GM21723 (cell line): Measurements from ENCODE around the gene IGSF6.
"Not testable (repeated sequence)": the region's sequence is repeated elsewhere in the genome, so short reads cannot be mapped to it uniquely, and the experiment has no call there.

Source experiments
- ATAC-seq: cut with Tn5 transposase; IDR thresholded peaks from one replicate; pipeline ENCODE4 v1.9.1; 2021; ENCODE audit warnings: mild to moderate bottlenecking, moderate library complexity; ENCODE audit not compliant: unreplicated experiment

Gene IGSF6

GRCh38 chr16:21654466-21654865 is 2.1 kb upstream of the IGSF6 start:
- no peak for ATAC-seq

- no peak for ATAC-seq
Observed at GRCh38 chr16:21653571-21653970, 1.2 kb upstream of the IGSF6 start.

- no peak for ATAC-seq
Observed at GRCh38 chr16:21651515-21651914, 893 bp downstream of the IGSF6 start.

- ATAC-seq, result no peak
Observed at GRCh38 chr16:21650521-21650920, 1.9 kb downstream of the IGSF6 start.

- not testable (repeated sequence) for ATAC-seq
Observed at GRCh38 chr16:21649826-21650406, 2.5 kb downstream of the IGSF6 start.

GRCh38 chr16:21647562-21648164 is 4.7 kb downstream of the IGSF6 start:
- peak; percentile 8 for ATAC-seq

- peak; percentile 80 for ATAC-seq
Observed at GRCh38 chr16:21646721-21647561, 5.5 kb downstream of the IGSF6 start.

- ATAC-seq, result no peak
Observed at GRCh38 chr16:21646091-21646490, 6.3 kb downstream of the IGSF6 start.

GRCh38 chr16:21645261-21645721 is 7.1 kb downstream of the IGSF6 start:
- peak; percentile 38 for ATAC-seq

- ATAC-seq, result no peak
Observed at GRCh38 chr16:21644674-21645073, 7.7 kb downstream of the IGSF6 start.

GRCh38 chr16:21643785-21644184 is 8.6 kb downstream of the IGSF6 start:
- no peak for ATAC-seq

GRCh38 chr16:21642861-21643260 is 9.5 kb downstream of the IGSF6 start:
- ATAC-seq, result no peak

- ATAC-seq, result no peak
Observed at GRCh38 chr16:21641916-21642315, 10.5 kb downstream of the IGSF6 start.

- no peak for ATAC-seq
Observed at GRCh38 chr16:21639493-21639892, 12.9 kb downstream of the IGSF6 start.

- ATAC-seq, result no peak
Observed at GRCh38 chr16:21638573-21638975, 13.8 kb downstream of the IGSF6 start.

GRCh38 chr16:21637032-21637968 is 15.1 kb downstream of the IGSF6 start:
- ATAC-seq, result no peak

GRCh38 chr16:21635694-21636093 is 16.7 kb downstream of the IGSF6 start:
- ATAC-seq, result not testable (repeated sequence)

GRCh38 chr16:21634216-21634615 is 18.2 kb downstream of the IGSF6 start:
- no peak for ATAC-seq

GRCh38 chr16:21631951-21632575 is 20.3 kb downstream of the IGSF6 start:
- ATAC-seq, result not testable (repeated sequence)

GRCh38 chr16:21631376-21631775 is 21.0 kb downstream of the IGSF6 start:
- not testable (repeated sequence) for ATAC-seq
